ENCODE measurements around the gene TLE6.

Gene TLE6

GRCh38 chr19:3038214-3038613 is 60.9 kb downstream of the TLE6 start:
- DNase-seq (ENCODE audit: extremely low read depth, low read depth), result no peak
- TF ChIP-seq CTCF (IDR thresholded peaks at IDR 0.05; ENCODE audit: low read depth, low read length), result no peak

- no peak for TF ChIP-seq CTCF (IDR thresholded peaks at IDR 0.05; ENCODE audit: low read depth, low read length)
- DNase-seq (ENCODE audit: extremely low read depth, low read depth), result no peak
These were observed 61.8 kb downstream of the TLE6 start for GRCh38 chr19:3039125-3039524.

GRCh38 chr19:3039641-3040077 is 62.3 kb downstream of the TLE6 start:
- TF ChIP-seq CTCF (IDR thresholded peaks at IDR 0.05; ENCODE audit: low read depth, low read length), result no peak
- DNase-seq (ENCODE audit: extremely low read depth, low read depth), result no peak

- TF ChIP-seq CTCF (IDR thresholded peaks at IDR 0.05; ENCODE audit: low read depth, low read length), result no peak
- no peak for DNase-seq (ENCODE audit: extremely low read depth, low read depth)
These were observed 64.0 kb downstream of the TLE6 start for GRCh38 chr19:3041327-3041726.

- TF ChIP-seq CTCF (IDR thresholded peaks at IDR 0.05; ENCODE audit: low read depth, low read length), result no peak
- no peak for DNase-seq (ENCODE audit: extremely low read depth, low read depth)
These were observed 64.6 kb downstream of the TLE6 start for GRCh38 chr19:3041761-3042620.

GRCh38 chr19:3042621-3043267 is 65.4 kb downstream of the TLE6 start:
- TF ChIP-seq CTCF (IDR thresholded peaks at IDR 0.05; ENCODE audit: low read depth, low read length), result no peak
- DNase-seq (ENCODE audit: extremely low read depth, low read depth), result no peak
